ENCODE measurements around the gene KCNF1. TPM values are rescaled to one million over a fixed set of nuclear protein-coding genes. Genes with fewer than 3 reads are reported as not detected.

The KCNF1 gene
- total RNA-seq, 1 experiment from 2014 or later: not detected

Other genes starting within 250 kb of the KCNF1 start
- 89.2 and 106 TPM in 2 replicates for gene NOL10, start 222.0 kb upstream of the KCNF1 start, total RNA-seq (2014; rRNA removed; shearing (Covaris generic))
- gene ATP6V1C2, start 190.3 kb upstream of the KCNF1 start, total RNA-seq (2014; rRNA removed; shearing (Covaris generic)): 0.12 and 0.29 TPM in 2 replicates
- gene PDIA6, start 99.1 kb upstream of the KCNF1 start, total RNA-seq (2014; rRNA removed; shearing (Covaris generic)): 381 and 427 TPM in 2 replicates
- 9.8 and 25.5 TPM in 2 replicates for gene SLC66A3, start 243.5 kb downstream of the KCNF1 start, total RNA-seq (2014; rRNA removed; shearing (Covaris generic))